Measurements from ENCODE around the gene ATP4B.

Gene ATP4B

GRCh38 chr13:113656003-113656588 is 1.9 kb downstream of the ATP4B start:
- no peak for DNase-seq

GRCh38 chr13:113655346-113656002 is 2.5 kb downstream of the ATP4B start:
- peak; percentile 48 for DNase-seq

- no peak for DNase-seq
Observed at GRCh38 chr13:113654591-113655345, 3.2 kb downstream of the ATP4B start.

- no peak for DNase-seq
Observed at GRCh38 chr13:113654175-113654560, 3.8 kb downstream of the ATP4B start.

- DNase-seq, result no peak
Observed at GRCh38 chr13:113653264-113654174, 4.5 kb downstream of the ATP4B start.

GRCh38 chr13:113652404-113653263 is 5.4 kb downstream of the ATP4B start:
- no peak for DNase-seq

- no peak for DNase-seq
Observed at GRCh38 chr13:113651511-113652403, 6.2 kb downstream of the ATP4B start.

GRCh38 chr13:113650731-113651148 is 7.3 kb downstream of the ATP4B start:
- DNase-seq, result no peak

- no peak for DNase-seq
Observed at GRCh38 chr13:113650275-113650674, 7.7 kb downstream of the ATP4B start.

- DNase-seq, result no peak
Observed at GRCh38 chr13:113649212-113649611, 8.8 kb downstream of the ATP4B start.

- DNase-seq, result no peak
Observed at GRCh38 chr13:113648216-113648610, 9.8 kb downstream of the ATP4B start.

GRCh38 chr13:113647351-113648215 is 10.4 kb downstream of the ATP4B start:
- no peak for DNase-seq

- DNase-seq, result no peak
Observed at GRCh38 chr13:113646921-113647340, 11.1 kb downstream of the ATP4B start.

- no peak for DNase-seq
Observed at GRCh38 chr13:113646376-113646775, 11.6 kb downstream of the ATP4B start.

- no peak for DNase-seq
Observed at GRCh38 chr13:113645329-113645728, 12.7 kb downstream of the ATP4B start.

- no peak for DNase-seq
Observed at GRCh38 chr13:113644800-113645199, 13.2 kb downstream of the ATP4B start.

- peak; percentile 40 for DNase-seq
Observed at GRCh38 chr13:113643593-113643992, 14.4 kb downstream of the ATP4B start.

- no peak for DNase-seq
Observed at GRCh38 chr13:113642563-113642962, 15.4 kb downstream of the ATP4B start.

GRCh38 chr13:113641426-113641825 is 16.6 kb downstream of the ATP4B start:
- DNase-seq, result no peak

Data from eye (tissue), 1 donor.